Adrenal gland (tissue), 5 donors: Measurements from ENCODE around the gene SGIP1.

Experiments used
- CTCF ChIP-seq, 6 experiments: fragments of 450-650 bp in 4 of 6; fragments of 200-600 bp in 2 of 6; sonication (generic) in 1 of 6; IDR thresholded peaks; 1 replicate in 5 of 6; 2 replicates in 1 of 6; pipeline versions ENCODE4 v1.5.1 to v1.8.0; 2016 to 2021; ENCODE audit warnings: antibody characterized with exemption in 6 of 6, mild to moderate bottlenecking in 2 of 6, moderate library complexity in 1 of 6
- POLR2A ChIP-seq, 2 donors: fragments of 450-650 bp; IDR thresholded peaks; one replicate each; pipeline ENCODE4 v1.6.1; 2017; ENCODE audit warnings: antibody characterized with exemption in 2 of 2, mild to moderate bottlenecking in 2 of 2, moderate library complexity in 1 of 2
- donor health status: DM: no; HTN: no; CAD: no.

GRCh38 chr1:66494482-66494881 lies 39.5 kb upstream of the SGIP1 start:
- TF ChIP-seq CTCF (IDR thresholded peaks at IDR 0.05) (no peak), POLR2A (IDR thresholded peaks at IDR 0.05) (no peak)
